D341Med (cell line): ENCODE results near the gene NDUFS7.

ENCODE experiments used
- DNase-seq: peaks from one replicate; pipeline ENCODE4 v3.0.0; 2012; ENCODE audit warnings: low spot score

Gene NDUFS7

GRCh38 chr19:1401138-1401888 lies 17.6 kb downstream of the NDUFS7 start, which contains the start of gene GAMT:
GAMT (minus strand) TSS chr19:1401542; CDS start chr19:1401476, 66 bp downstream.
- peak; percentile 96 for DNase-seq

- no peak for DNase-seq
Measured at GRCh38 chr19:1401889-1402217, 18.1 kb downstream of the NDUFS7 start.

GRCh38 chr19:1402411-1403070 lies 18.8 kb downstream of the NDUFS7 start:
- DNase-seq, result no peak

GRCh38 chr19:1406774-1407527 lies 23.2 kb downstream of the NDUFS7 start:
- DNase-seq, result peak; percentile 97

GRCh38 chr19:1407528-1408299 lies 24.0 kb downstream of the NDUFS7 start, which contains the start of gene DAZAP1:
DAZAP1 (plus strand) TSS chr19:1407586; CDS start chr19:1407774, 188 bp downstream.
- DNase-seq, result no peak

GRCh38 chr19:1408300-1409203 lies 24.8 kb downstream of the NDUFS7 start:
- no peak for DNase-seq

GRCh38 chr19:1409204-1410005 lies 25.7 kb downstream of the NDUFS7 start:
- DNase-seq, result no peak

GRCh38 chr19:1410136-1410786 lies 26.6 kb downstream of the NDUFS7 start:
- no peak for DNase-seq

GRCh38 chr19:1410789-1411188 lies 27.1 kb downstream of the NDUFS7 start:
- no peak for DNase-seq

- DNase-seq, result peak; percentile 79
Measured at GRCh38 chr19:1411255-1412191, 27.8 kb downstream of the NDUFS7 start.

- no peak for DNase-seq
Measured at GRCh38 chr19:1412323-1412923, 28.7 kb downstream of the NDUFS7 start.

GRCh38 chr19:1412995-1413800 lies 29.5 kb downstream of the NDUFS7 start:
- no peak for DNase-seq

GRCh38 chr19:1416014-1416841 lies 32.5 kb downstream of the NDUFS7 start:
- DNase-seq, result no peak

- no peak for DNase-seq
Measured at GRCh38 chr19:1417145-1417544, 33.4 kb downstream of the NDUFS7 start.

GRCh38 chr19:1417681-1418495 lies 34.2 kb downstream of the NDUFS7 start:
- no peak for DNase-seq

GRCh38 chr19:1418496-1418775 lies 34.7 kb downstream of the NDUFS7 start:
- DNase-seq, result no peak
